HepG2 (cell line): Measurements from ENCODE around the gene NRP1. TPM values are rescaled to one million over a fixed set of nuclear protein-coding genes. Genes with fewer than 3 reads are reported as not detected.

Experiments used
- FOXJ3 ChIP-seq: sonication (generic); formaldehyde crosslinking; IDR thresholded peaks from 2 replicates; pipeline ENCODE4 v1.4.0; 2020; ENCODE audit warnings: missing genetic modification reagents, mild to moderate bottlenecking, borderline replicate concordance
- KDM2A ChIP-seq: sonication (generic); formaldehyde crosslinking; IDR thresholded peaks from 2 replicates; pipeline ENCODE4 v1.4.0; 2020; ENCODE audit warnings: low read depth, missing genetic modification reagents, borderline replicate concordance
- MLX ChIP-seq: IDR thresholded peaks from 2 replicates; pipeline ENCODE4 v1.6.1; 2016
- PHF8 ChIP-seq: sonication (generic); formaldehyde crosslinking; IDR thresholded peaks from 2 replicates; pipeline ENCODE4 v1.5.0; 2020; ENCODE audit warnings: missing genetic modification reagents
- SKI ChIP-seq: fragments of 450-650 bp; IDR thresholded peaks from one replicate; pipeline ENCODE4 v1.6.1; 2018; ENCODE audit warnings: mild to moderate bottlenecking; ENCODE audit not compliant: partially characterized antibody
- ZBTB34 ChIP-seq: sonication (generic); formaldehyde crosslinking; IDR thresholded peaks from 2 replicates; pipeline ENCODE4 v1.8.0; 2022; ENCODE audit warnings: mild to moderate bottlenecking, missing genetic modification reagents
- ZNF446 ChIP-seq: sonication (generic); formaldehyde crosslinking; IDR thresholded peaks from 2 replicates; pipeline ENCODE4 v1.5.0; 2020; ENCODE audit warnings: mild to moderate bottlenecking, missing genetic modification reagents
- ZNF460 ChIP-seq: sonication (generic); formaldehyde crosslinking; IDR thresholded peaks from 2 replicates; pipeline ENCODE4 v1.5.1; 2020; ENCODE audit warnings: missing genetic modification reagents, mild to moderate bottlenecking, borderline replicate concordance
- ZNF800 ChIP-seq: sonication (generic); formaldehyde crosslinking; IDR thresholded peaks from 2 replicates; pipeline ENCODE4 v1.4.0; 2020; ENCODE audit warnings: missing genetic modification reagents
- polyA plus RNA-seq, 8 experiments: library from polyadenylated mRNA; depleted of rRNA in 3 of 8; stranded (reverse) in 7 of 8; unstranded in 1 of 8; fragments of >200 nt; fragmentation: Illumina TruSeq in 4 of 8; extraction: Trizol in 4 of 8; gene quantifications; 2 replicates each; pipeline versions ENCODE4 v1.2.1 to v1.2.3, GENCODE V29; 2011 to 2016; ENCODE audit warnings: low read depth in 4 of 8, missing spikeins in 1 of 8, mixed read lengths in 1 of 8; ENCODE audit not compliant: insufficient read depth in 1 of 8
- total RNA-seq, 5 experiments: library from RNA; depleted of rRNA; stranded (reverse); fragments of >200 nt; fragmentation: Illumina TruSeq; extraction: Trizol; gene quantifications; 2 replicates each; pipeline ENCODE4 v1.2.3, GENCODE V29; 2016; ENCODE audit warnings: low read depth in 1 of 5
- TF ChIP-seq, protein P1 (sequence below), 2 experiments: sonication (generic) in 1 of 2; formaldehyde crosslinking in 1 of 2; IDR thresholded peaks; 2 replicates each; pipeline versions ENCODE4 v1.4.0 to v1.6.1; 2018 to 2020; ENCODE audit warnings: missing genetic modification reagents in 2 of 2, borderline replicate concordance in 1 of 2, low read depth in 1 of 2, mild to moderate bottlenecking in 1 of 2, missing biosample characterization in 1 of 2
- TF ChIP-seq, protein P2 (sequence below): sonication (generic); formaldehyde crosslinking; IDR thresholded peaks from 2 replicates; pipeline ENCODE4 v1.4.0; 2020; ENCODE audit warnings: mild to moderate bottlenecking, missing genetic modification reagents, borderline replicate concordance
- TF ChIP-seq, protein P3 (sequence below): sonication (generic); formaldehyde crosslinking; conservative IDR thresholded peaks from 2 replicates; pipeline ENCODE4 v1.4.0; 2020; ENCODE audit warnings: missing genetic modification reagents

The NRP1 gene
- total and polyA plus RNA-seq, 2 of the 13 experiments (the other 11 are each of a cell fraction or from before 2014, with no cell fraction given) = 5.3 to 5.8 TPM

DNA sequence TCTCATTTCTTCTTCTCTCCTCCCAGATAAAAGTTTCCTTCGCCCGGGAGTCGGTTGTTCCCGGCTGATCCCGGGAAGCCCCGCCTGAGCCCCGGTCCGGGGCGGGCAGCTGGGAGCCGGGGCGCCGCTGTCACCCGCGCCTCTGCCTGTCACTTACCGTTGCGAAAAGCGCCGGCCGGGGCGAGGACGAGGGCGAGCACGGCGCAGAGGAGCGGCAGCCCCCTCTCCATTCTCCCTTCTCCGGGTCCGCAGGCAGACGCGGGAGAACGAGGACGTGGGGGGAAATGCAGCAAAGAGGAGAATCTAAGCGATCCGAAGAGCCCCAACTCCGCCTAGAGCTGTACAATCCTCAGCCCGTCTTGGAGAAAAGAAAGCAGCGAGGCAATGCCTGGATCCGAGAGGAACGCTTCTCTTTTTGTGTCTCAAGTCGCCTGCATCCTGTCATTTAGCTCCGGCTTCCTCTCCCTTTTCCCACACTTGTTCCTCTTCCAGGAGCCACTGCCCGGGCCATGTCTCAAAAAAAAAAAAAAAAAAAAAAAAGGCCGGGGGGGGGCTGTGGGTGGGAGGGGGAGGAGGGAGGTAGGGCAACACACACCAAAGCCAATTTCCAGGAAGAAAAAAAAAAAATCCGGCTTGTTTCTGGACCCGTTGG lies at the start of gene NRP1 (continued):
- TF ChIP-seq, protein P1, sequence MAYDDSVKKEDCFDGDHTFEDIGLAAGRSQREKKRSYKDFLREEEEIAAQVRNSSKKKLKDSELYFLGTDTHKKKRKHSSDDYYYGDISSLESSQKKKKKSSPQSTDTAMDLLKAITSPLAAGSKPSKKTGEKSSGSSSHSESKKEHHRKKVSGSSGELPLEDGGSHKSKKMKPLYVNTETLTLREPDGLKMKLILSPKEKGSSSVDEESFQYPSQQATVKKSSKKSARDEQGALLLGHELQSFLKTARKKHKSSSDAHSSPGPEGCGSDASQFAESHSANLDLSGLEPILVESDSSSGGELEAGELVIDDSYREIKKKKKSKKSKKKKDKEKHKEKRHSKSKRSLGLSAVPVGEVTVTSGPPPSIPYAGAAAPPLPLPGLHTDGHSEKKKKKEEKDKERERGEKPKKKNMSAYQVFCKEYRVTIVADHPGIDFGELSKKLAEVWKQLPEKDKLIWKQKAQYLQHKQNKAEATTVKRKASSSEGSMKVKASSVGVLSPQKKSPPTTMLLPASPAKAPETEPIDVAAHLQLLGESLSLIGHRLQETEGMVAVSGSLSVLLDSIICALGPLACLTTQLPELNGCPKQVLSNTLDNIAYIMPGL (CRISPR knock-in tag; IDR thresholded peaks at IDR 0.05; ENCODE audit: borderline replicate concordance in 1 of 2, low read depth in 1 of 2) = no peak
- TF ChIP-seq MLX (CRISPR knock-in tag) (no peak), ZNF446 (no peak), ZNF460 (CRISPR knock-in tag) (no peak), SKI (no peak), ZBTB34 (CRISPR knock-in tag) (no peak), KDM2A (CRISPR knock-in tag) (peak; percentile 23; the same call in 1 of the 2 replicates), PHF8 (CRISPR knock-in tag) (peak; percentile 31; the same call in 1 of the 2 replicates), ZNF800 (peak; percentile 46; the same call in 1 of the 2 replicates), FOXJ3 (CRISPR knock-in tag) (no peak)
- TF ChIP-seq, protein P2, sequence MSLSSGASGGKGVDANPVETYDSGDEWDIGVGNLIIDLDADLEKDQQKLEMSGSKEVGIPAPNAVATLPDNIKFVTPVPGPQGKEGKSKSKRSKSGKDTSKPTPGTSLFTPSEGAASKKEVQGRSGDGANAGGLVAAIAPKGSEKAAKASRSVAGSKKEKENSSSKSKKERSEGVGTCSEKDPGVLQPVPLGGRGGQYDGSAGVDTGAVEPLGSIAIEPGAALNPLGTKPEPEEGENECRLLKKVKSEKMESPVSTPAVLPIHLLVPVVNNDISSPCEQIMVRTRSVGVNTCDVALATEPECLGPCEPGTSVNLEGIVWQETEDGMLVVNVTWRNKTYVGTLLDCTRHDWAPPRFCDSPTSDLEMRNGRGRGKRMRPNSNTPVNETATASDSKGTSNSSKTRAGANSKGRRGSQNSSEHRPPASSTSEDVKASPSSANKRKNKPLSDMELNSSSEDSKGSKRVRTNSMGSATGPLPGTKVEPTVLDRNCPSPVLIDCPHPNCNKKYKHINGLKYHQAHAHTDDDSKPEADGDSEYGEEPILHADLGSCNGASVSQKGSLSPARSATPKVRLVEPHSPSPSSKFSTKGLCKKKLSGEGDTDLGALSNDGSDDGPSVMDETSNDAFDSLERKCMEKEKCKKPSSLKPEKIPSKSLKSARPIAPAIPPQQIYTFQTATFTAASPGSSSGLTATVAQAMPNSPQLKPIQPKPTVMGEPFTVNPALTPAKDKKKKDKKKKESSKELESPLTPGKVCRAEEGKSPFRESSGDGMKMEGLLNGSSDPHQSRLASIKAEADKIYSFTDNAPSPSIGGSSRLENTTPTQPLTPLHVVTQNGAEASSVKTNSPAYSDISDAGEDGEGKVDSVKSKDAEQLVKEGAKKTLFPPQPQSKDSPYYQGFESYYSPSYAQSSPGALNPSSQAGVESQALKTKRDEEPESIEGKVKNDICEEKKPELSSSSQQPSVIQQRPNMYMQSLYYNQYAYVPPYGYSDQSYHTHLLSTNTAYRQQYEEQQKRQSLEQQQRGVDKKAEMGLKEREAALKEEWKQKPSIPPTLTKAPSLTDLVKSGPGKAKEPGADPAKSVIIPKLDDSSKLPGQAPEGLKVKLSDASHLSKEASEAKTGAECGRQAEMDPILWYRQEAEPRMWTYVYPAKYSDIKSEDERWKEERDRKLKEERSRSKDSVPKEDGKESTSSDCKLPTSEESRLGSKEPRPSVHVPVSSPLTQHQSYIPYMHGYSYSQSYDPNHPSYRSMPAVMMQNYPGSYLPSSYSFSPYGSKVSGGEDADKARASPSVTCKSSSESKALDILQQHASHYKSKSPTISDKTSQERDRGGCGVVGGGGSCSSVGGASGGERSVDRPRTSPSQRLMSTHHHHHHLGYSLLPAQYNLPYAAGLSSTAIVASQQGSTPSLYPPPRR (CRISPR knock-in tag) = no peak
- TF ChIP-seq, protein P3, sequence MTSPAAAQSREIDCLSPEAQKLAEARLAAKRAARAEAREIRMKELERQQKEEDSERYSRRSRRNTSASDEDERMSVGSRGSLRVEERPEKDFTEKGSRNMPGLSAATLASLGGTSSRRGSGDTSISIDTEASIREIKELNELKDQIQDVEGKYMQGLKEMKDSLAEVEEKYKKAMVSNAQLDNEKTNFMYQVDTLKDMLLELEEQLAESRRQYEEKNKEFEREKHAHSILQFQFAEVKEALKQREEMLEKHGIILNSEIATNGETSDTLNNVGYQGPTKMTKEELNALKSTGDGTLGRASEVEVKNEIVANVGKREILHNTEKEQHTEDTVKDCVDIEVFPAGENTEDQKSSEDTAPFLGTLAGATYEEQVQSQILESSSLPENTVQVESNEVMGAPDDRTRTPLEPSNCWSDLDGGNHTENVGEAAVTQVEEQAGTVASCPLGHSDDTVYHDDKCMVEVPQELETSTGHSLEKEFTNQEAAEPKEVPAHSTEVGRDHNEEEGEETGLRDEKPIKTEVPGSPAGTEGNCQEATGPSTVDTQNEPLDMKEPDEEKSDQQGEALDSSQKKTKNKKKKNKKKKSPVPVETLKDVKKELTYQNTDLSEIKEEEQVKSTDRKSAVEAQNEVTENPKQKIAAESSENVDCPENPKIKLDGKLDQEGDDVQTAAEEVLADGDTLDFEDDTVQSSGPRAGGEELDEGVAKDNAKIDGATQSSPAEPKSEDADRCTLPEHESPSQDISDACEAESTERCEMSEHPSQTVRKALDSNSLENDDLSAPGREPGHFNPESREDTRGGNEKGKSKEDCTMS (CRISPR knock-in tag) = no peak
